Activated CD8-positive, alpha-beta memory T cell treated with anti-CD3 and anti-CD28 coated beads, Interleukin-2, amount 10 ng/mL, durations not matched to agents 7 days and 5 days (primary cell): ENCODE measurements around the gene WFS1. TPM values are rescaled to one million over a fixed set of nuclear protein-coding genes. Genes with fewer than 3 reads are reported as not detected.

Experiments
- ATAC-seq: fragments of 150-1000 bp; cut with Tn5 transposase; one replicate; pipeline ENCODE4 v1.10.0; 2021; ENCODE audit warnings: moderate library complexity
- CTCF ChIA-PET: fragments of 350-600 bp; sonication (Branson Sonifier 250); formaldehyde crosslinking; loops from one replicate; lab custom pipeline; 2021; ENCODE audit warnings: antibody characterized with exemption; lab: Charles Lee
- DNase-seq: peaks from one replicate; pipeline ENCODE4 v3.0.0-alpha.2; 2020
- H3K27ac Mint-ChIP-seq: one replicate; pipeline ENCODE4 v1.8.0; 2021; ENCODE audit warnings: mild to moderate bottlenecking, mixed read lengths
- H3K27me3 Mint-ChIP-seq: one replicate; pipeline ENCODE4 v1.8.0; 2021; ENCODE audit warnings: mixed read lengths
- H3K36me3 Mint-ChIP-seq: one replicate; pipeline ENCODE4 v1.8.0; 2021; ENCODE audit warnings: mild to moderate bottlenecking, mixed read lengths
- H3K4me1 Mint-ChIP-seq: one replicate; pipeline ENCODE4 v1.8.0; 2021; ENCODE audit warnings: mixed read lengths
- H3K4me3 Mint-ChIP-seq: one replicate; pipeline ENCODE4 v1.8.0; 2021; ENCODE audit warnings: mild to moderate bottlenecking, moderate library complexity, mixed read lengths
- H3K9me3 Mint-ChIP-seq: one replicate; pipeline ENCODE4 v1.8.0; 2022; ENCODE audit warnings: low read depth, mixed read lengths
- total RNA-seq, 2 experiments: library from RNA; stranded (reverse); gene quantifications; one replicate each; pipeline ENCODE4 v1.2.3, GENCODE V29; 2021

WFS1 gene
- total RNA-seq, 2 experiments from 2014 or later, result 1.8 to 2.2 TPM

DNA sequence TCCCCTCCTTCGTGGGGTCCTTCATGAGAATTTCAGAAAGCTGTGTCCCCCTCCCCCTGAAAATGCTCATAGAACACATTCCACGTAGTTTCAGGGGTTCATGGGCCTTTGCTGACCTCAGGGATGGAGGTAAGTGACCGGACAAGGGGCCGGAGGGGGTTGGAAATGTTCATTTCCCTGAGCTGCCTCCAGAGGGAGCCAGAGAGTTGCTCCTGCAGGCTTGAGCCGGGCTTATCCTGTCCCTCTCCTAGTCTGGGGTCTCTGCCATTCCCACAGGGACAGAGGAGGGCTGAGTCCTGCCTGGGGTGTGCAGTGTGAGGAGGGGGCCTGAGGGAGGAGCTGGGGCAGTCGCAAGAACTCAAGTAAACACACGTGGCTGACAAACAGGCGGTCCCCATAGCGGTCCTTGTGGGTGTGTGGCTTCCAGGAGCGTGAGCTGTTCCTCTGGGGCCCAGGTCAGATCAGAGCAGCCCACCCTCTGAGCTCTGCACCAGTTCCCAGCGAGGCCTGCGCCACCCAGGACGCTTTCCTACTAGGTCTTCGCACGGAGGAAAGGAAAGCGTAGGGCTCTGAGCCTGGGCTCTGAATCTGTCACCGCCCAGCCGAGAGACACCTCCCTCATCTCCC lies 62.5 kb downstream of the WFS1 start:
- Mint-ChIP-seq H3K36me3 (no peaks in the 10 kb centered on the region), H3K27me3 (peaks cover 28% of the 10 kb centered on the region), H3K4me3 (no peak overlapping the region), H3K9me3 (no peaks in the 10 kb centered on the region), H3K27ac (no peak overlapping the region), H3K4me1 (peaks cover 1% of the 10 kb centered on the region)
- DNase-seq (no peak), ATAC-seq (no peak)
- CTCF ChIA-PET, result interaction anchor here (0.6 to 16.8 kb wide), 27 partner anchors 10 to 542 kb away, joined by 3 to 685 read pairs (median 4); partner anchors contain the start of genes JAKMIP1 and WFS1

DNA sequence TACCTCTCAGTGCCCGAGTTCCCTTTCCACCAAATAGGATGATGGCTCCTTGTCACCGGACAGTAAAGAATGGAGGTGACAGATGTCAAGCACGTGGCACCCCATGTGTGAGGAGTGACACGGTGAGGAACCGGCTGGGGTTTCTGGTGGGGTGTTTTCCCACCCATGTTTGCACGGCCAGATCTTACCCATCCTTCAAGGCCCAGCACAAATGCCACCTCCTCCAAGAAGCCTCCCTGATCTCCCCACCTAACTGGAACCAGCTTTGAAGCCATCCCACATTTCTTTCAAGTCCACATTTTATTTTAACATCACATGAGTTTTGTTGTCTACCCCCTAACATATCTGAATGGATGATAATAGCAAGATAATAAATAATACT lies 63.0 kb downstream of the WFS1 start:
- CTCF ChIA-PET, result interaction anchor here (0.7 to 16.8 kb wide), 19 partner anchors 10 to 541 kb away, joined by 3 to 685 read pairs (median 5); partner anchors contain the start of genes JAKMIP1 and WFS1
- H3K27me3 Mint-ChIP-seq, result peaks cover 31% of the 10 kb centered on the region

DNA sequence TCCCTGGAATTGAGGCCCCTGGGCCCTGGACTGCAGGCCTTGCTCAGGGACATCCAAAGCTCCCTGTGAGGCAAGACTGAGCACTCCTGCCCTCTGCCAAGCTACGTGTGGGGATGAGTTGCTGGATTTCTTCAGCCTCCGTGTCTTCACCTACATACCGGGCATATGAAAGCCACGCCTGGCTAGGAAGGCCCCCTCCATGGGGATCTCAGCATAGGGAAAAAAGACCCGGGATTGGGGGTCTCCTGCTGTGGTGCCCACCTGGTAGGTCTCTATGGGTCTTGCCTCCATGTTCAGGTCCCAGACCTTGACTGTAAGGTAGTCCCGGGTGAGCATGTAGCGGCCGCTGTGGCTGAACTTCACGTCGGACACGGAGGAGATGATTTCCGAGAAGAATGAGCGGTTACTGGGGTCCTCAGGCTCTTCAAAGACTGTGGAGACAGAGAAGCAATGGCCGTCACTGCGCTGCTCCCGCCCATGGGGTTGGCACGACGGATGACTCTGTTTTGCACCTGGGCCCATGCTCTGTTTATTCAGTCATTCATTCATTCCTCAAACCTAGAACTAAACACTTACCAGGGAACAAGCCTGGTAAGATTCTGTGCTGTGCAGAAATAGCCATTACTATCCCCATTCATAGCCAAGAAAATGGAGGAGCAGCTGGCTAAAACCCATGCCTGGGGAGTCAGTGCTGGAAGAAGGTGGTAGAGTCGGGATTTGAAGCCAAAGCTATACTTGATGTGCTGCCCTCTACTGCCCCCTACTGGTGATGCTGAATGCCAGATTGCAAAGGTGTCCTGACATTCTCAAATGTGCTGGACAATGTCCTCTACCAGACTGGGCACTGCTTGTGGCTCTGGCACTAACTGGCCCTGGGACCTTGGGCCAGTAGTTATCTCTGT lies 63.9 kb downstream of the WFS1 start:
- Mint-ChIP-seq H3K4me3 (no peak overlapping the region), H3K4me1 (peaks cover 14% of the 10 kb centered on the region), H3K9me3 (no peaks in the 10 kb centered on the region), H3K27me3 (peaks cover 31% of the 10 kb centered on the region), H3K36me3 (no peaks in the 10 kb centered on the region), H3K27ac (no peak overlapping the region)
- CTCF ChIA-PET, result interaction anchor here (1.2 to 16.8 kb wide), 10 partner anchors 9 to 540 kb away, joined by 3 to 685 read pairs (median 10); partner anchors contain the start of gene WFS1
- no peak for DNase-seq
- ATAC-seq, result no peak

More for the DNA sequence above, 63.0 kb downstream of the WFS1 start:
- no peak for DNase-seq
- Mint-ChIP-seq H3K4me3 (no peak overlapping the region), H3K4me1 (peaks cover 6% of the 10 kb centered on the region), H3K9me3 (no peaks in the 10 kb centered on the region), H3K27ac (no peak overlapping the region), H3K36me3 (no peaks in the 10 kb centered on the region)
- no peak for ATAC-seq

DNA sequence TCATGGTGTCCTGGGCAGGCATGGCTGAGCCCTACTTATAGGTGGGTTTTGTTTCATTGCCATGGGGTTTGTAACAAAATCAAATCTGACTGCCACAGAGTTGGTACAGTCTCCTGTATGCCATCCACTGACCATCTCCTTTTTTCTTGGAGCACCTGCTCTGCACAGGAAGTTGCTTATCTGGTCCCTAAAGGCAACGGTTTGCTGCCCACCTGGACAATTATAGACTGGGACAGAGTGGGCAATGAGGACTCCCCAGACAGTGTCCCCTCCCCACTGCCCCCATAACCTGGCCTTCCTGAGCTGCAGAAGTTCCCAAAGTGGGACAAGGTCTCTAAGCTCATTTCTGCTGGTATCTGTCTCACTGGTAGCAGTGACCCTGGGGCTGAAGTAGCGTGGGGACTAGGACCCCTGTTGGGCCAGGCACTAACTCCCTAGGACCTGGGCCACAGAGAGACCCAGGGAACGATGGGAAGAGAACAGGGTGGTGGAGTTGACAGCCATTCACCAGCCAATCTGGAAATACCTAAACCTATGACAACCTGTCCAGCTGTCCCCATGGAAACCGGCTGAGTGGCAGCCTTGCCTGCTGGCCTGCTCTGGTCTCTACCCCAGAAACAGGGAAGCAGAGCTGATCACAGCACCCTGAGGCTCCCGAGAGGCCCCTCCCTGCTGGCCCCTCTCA lies 64.7 kb downstream of the WFS1 start:
- DNase-seq (no peak), ATAC-seq (no peak)
- H3K9me3 Mint-ChIP-seq, result no peaks in the 10 kb centered on the region
- CTCF ChIA-PET, result interaction anchor here (1.2 to 16.8 kb wide), 5 partner anchors 11 to 336 kb away, joined by 3 to 685 read pairs (median 4); partner anchors contain the start of gene WFS1
- H3K4me1 Mint-ChIP-seq, result peaks cover 21% of the 10 kb centered on the region
- H3K27me3 Mint-ChIP-seq, result peaks cover 34% of the 10 kb centered on the region
- H3K27ac Mint-ChIP-seq, result no peak overlapping the region
- H3K4me3 Mint-ChIP-seq, result no peak overlapping the region
- no peaks in the 10 kb centered on the region for H3K36me3 Mint-ChIP-seq

DNA sequence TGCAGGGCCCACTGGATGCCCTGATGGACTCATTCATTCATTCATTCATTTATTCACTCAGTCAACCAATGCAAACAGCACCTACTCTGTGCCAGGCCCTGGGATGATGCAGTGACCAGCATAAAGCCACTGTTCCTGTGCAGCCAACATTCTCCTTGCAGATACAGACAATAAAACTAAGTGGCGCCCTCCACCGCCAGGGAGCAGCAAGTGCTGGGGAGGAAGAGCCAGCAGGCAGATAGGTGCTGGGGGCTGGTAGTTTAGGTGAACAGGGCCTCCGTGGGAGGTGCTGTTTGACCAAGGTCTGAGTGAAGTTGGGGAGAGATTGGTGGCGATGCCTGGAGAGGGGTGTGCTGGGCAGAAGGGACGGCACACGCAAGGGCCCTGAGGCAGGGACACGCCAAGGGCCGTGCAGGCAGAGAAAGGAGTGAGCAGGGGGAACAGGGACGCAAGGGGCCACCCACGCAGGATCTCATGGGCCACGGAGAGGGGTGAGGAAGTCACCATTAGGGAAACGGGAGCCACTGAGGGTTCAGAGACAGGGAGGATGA lies 65.5 kb downstream of the WFS1 start:
- CTCF ChIA-PET, result interaction anchor here (1.0 to 16.8 kb wide), 5 partner anchors 12 to 337 kb away, joined by 3 to 685 read pairs (median 4); partner anchors contain the start of gene WFS1
- ATAC-seq, result no peak
- DNase-seq, result no peak
- no peaks in the 10 kb centered on the region for H3K36me3 Mint-ChIP-seq
- H3K9me3 Mint-ChIP-seq, result no peaks in the 10 kb centered on the region
- H3K27me3 Mint-ChIP-seq, result peaks cover 31% of the 10 kb centered on the region
- H3K4me3 Mint-ChIP-seq, result no peak overlapping the region
- no peak overlapping the region for H3K27ac Mint-ChIP-seq
- peaks cover 22% of the 10 kb centered on the region for H3K4me1 Mint-ChIP-seq

DNA sequence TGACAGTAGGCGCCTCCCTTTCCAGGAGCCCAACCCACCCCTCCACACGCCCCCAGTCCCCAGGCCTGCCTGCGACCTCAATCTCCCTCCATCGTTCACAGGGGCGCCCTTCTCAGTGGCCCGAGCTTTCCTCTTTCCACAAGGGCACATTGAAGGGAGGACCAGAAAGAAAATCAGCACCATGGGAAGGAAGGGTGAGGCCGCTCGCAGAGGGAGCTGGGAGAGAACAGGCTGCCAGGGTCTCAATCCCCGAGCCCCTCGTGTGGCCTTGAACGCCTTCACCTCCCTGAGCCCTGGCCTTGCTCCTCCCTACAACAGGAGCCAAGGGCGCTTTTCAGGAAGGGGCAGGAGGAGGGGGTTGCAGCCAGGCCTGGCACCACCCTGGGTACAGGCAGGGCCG lies 66.5 kb downstream of the WFS1 start:
- DNase-seq (no peak), ATAC-seq (no peak)
- no peak overlapping the region for H3K4me3 Mint-ChIP-seq
- no peak overlapping the region for H3K27ac Mint-ChIP-seq
- CTCF ChIA-PET, result interaction anchor here (0.9 to 16.8 kb wide), 4 partner anchors 9 to 338 kb away, joined by 3 to 685 read pairs (median 4); partner anchors contain the start of gene WFS1
- no peaks in the 10 kb centered on the region for H3K36me3 Mint-ChIP-seq
- no peaks in the 10 kb centered on the region for H3K9me3 Mint-ChIP-seq
- H3K4me1 Mint-ChIP-seq, result peaks cover 22% of the 10 kb centered on the region
- peaks cover 35% of the 10 kb centered on the region for H3K27me3 Mint-ChIP-seq

DNA sequence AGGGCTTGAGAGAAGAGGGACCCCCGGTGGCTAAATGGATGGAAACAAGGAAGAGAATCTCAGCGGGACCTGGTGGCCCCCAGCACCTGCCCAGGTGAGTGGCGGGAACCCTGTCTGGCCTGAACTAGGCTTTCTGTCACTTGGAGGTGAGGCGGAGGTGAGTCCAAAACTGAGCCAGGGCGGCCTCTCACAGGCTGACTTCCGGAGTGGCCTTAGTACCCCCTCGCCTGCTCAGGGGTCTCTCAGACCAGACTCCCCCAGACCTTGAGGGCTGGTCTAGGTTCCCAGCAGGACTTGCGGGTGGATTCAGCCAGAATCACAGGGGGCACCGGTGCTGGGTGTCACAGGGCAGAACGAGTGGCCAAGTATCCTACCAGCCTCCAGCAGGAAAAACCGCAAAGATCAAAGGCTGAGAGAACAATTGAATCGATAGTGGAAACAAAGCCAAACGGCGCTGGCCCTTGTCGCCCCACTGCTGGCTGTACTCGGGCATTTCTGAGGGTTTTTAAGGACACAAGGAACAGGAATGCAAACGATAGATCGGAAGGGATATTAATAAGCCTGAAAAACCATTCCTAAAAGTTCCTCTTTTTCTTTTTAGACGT lies 67.8 kb downstream of the WFS1 start:
- no peaks in the 10 kb centered on the region for H3K36me3 Mint-ChIP-seq
- H3K27ac Mint-ChIP-seq, result no peak overlapping the region
- peaks cover 37% of the 10 kb centered on the region for H3K27me3 Mint-ChIP-seq
- H3K4me1 Mint-ChIP-seq, result peaks cover 22% of the 10 kb centered on the region
- ATAC-seq (no peak), DNase-seq (no peak)
- CTCF ChIA-PET, result interaction anchor here (1.2 to 2.2 kb wide), 3 partner anchors 9 to 209 kb away, joined by 3 to 11 read pairs (median 9); no protein-coding TSS in a partner anchor
- no peaks in the 10 kb centered on the region for H3K9me3 Mint-ChIP-seq
- H3K4me3 Mint-ChIP-seq, result peak overlapping the region; percentile 51

DNA sequence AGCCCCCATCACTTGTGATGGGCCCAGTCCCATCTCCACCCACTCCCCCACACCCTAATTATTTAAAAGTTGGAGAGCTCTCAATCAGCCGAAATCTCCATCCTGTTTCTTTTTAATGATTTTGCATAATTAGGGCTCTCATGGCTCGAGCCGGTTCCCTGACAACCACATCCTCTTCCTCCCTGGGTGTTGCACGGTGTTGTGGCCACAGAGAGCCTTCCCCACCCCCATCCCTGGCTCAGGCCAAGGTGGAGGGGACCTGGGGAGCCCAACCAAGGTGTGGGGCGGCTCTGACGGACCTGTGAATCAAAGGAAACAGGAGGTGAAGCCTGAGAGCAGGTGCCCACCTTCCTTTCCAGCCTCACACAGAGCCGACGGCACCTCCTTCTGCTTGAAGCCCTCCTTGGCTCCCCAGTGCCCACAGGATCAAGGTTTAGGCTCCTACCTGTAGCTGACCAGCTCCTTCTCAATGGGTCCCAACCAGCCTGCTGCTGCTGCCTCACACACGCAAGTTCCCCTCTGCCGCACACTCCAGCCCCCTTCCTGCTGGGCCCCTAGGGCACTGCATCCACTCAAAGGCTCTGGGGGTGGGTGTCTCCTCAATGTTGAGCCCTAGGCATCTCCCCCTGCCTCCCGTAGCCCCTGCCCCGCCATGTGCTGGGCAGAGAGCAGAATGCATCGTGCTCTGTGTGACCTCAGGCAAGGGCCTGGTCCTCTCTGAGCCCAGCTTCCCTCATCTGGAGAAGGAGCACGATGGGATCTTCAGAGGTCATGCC lies 68.7 kb downstream of the WFS1 start:
- Mint-ChIP-seq H3K4me1 (peaks cover 22% of the 10 kb centered on the region), H3K36me3 (no peaks in the 10 kb centered on the region), H3K9me3 (no peaks in the 10 kb centered on the region), H3K27ac (peak overlapping the region; percentile 54), H3K4me3 (peak overlapping the region; percentile 51), H3K27me3 (peaks cover 44% of the 10 kb centered on the region)
- peak; percentile 84 for ATAC-seq
- DNase-seq, result peak; percentile 81
- CTCF ChIA-PET, result interaction anchor here (1.1 to 2.2 kb wide), 5 partner anchors 8 to 208 kb away, joined by 3 to 11 read pairs (median 3); partner anchors contain the start of gene WFS1

DNA sequence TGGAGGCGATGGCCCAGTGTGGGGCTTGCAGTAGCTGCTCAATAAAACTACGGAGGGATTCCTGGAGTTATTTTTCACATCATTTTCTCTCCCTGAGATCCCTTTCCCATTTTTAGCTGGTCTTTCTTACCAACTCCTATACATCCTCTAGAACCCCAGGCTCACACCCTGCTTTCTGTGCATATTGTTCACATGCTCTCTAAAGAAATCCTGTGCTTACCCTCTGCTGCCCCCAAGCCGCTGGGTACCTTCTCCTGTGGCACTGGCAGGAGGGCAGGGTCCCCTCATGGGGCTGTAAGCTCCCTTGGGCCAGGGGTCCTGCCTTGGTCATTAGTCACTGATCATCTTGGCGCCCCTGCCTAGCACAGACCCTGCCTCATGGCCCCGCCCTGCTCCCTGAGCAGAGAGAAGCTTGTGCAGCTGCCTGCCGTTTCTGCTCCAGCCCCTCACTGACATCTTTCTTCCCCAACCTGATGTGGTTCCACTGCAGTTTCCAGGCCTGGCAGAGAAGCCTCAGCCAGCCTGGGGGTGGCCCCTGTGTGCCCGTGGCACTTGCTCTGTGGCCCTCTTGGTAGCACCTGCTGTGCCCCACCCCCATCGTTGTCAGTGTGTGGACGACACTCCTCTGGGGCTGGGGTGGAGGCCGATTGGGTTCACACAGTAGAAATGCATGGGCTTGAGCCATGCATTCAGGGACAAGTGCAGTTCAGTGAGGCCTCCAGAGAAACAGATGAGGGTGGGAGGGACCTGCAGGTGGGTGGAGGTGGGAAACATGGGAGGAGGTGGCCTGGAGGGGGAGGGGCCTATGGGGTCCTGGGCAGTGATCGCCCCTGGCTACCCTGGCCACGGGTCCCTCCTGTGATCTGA lies 69.5 kb downstream of the WFS1 start:
- no peak overlapping the region for H3K4me3 Mint-ChIP-seq

DNA sequence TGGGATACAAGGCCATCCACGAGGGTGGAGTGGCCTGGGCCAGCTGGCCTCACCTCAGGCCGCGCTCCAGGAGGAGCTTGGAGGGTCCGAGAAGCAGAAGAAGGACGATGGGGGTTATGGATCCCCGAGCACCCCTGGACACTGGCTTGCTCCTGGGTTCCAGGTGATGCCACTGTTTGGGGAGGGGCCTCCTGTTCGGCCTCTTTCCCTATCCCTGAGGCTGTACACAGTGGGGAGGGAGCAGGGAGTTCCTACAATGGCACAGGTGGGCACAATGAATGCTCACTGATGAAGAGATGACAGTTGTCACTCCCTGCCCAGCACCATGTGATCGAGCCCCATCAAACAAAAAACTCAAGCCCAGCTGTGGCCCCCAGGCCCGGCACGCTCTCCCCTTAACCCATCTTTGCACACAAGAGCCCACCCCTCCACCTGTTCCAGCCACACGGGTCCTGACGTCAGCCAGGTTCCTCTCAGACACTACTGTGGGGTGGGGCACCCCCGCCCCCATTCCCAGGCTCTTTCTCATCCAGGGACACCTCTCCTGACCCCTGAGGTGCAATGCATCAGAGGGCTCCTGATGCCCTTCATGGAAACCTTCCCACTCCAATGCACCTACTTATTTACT lies 70.3 kb downstream of the WFS1 start:
- Mint-ChIP-seq H3K4me1 (peaks cover 22% of the 10 kb centered on the region), H3K27ac (no peak overlapping the region), H3K4me3 (no peak overlapping the region), H3K9me3 (no peaks in the 10 kb centered on the region), H3K36me3 (no peaks in the 10 kb centered on the region), H3K27me3 (peaks cover 46% of the 10 kb centered on the region)
- ATAC-seq (no peak), DNase-seq (no peak)
- CTCF ChIA-PET, result interaction anchor here (2.1 to 5.2 kb wide), 4 partner anchors 8 to 89 kb away, joined by 9 to 28 read pairs (median 13); no protein-coding TSS in a partner anchor

More for the DNA sequence above, 69.5 kb downstream of the WFS1 start:
- no peak for ATAC-seq
- H3K9me3 Mint-ChIP-seq, result no peaks in the 10 kb centered on the region
- H3K27me3 Mint-ChIP-seq, result peaks cover 44% of the 10 kb centered on the region
- DNase-seq, result no peak
- H3K4me1 Mint-ChIP-seq, result peaks cover 22% of the 10 kb centered on the region
- no peaks in the 10 kb centered on the region for H3K36me3 Mint-ChIP-seq
- CTCF ChIA-PET, result interaction anchor here (1.1 to 2.2 kb wide), 4 partner anchors 9 to 89 kb away, joined by 3 to 11 read pairs (median 6); partner anchors contain the start of gene WFS1
- no peak overlapping the region for H3K27ac Mint-ChIP-seq
